Astrocyte of the spinal cord (primary cell): Measurements from ENCODE around the gene MYH6.
"Not testable (repeated sequence)": the region's sequence is repeated elsewhere in the genome, so short reads cannot be mapped to it uniquely, and the experiment has no call there.

Experiments used
- DNase-seq: peaks from one replicate; pipeline ENCODE4 v3.0.0; 2011; ENCODE audit warnings: low read depth, low spot score
- H3K4me3 ChIP-seq: 2 replicates; pipeline ENCODE4 v1.5.1; 2011; ENCODE audit warnings: low read depth, mild to moderate bottlenecking, low read length, moderate library complexity
- CTCF ChIP-seq: IDR thresholded peaks from 2 replicates; pipeline ENCODE4 v1.5.1; 2012; ENCODE audit warnings: low read depth, mild to moderate bottlenecking, low read length, inconsistent platforms
- in situ Hi-C: cut with HindIII; loops from 2 replicates; pipeline ENCODE4 v1.10.0; 2017; ENCODE audit warnings: low sequenced_read_pairs

MYH6 gene

GRCh38 chr14:23405096-23405495 is 3.0 kb downstream of the MYH6 start:
- in situ Hi-C loops: no loop called here
- TF ChIP-seq CTCF: no peak
- DNase-seq: no peak
- H3K4me3 ChIP-seq: no peak overlapping the region

- in situ Hi-C loops: no loop called here
- TF ChIP-seq CTCF: no peak
- H3K4me3 ChIP-seq: no peak overlapping the region
- no peak for DNase-seq
Measured at GRCh38 chr14:23404331-23404900, 3.7 kb downstream of the MYH6 start.

- in situ Hi-C loops: no loop called here
- no peak for TF ChIP-seq CTCF
- no peak for DNase-seq
Measured at GRCh38 chr14:23403908-23404307, 4.2 kb downstream of the MYH6 start.

GRCh38 chr14:23403139-23403438 is 5.0 kb downstream of the MYH6 start:
- TF ChIP-seq CTCF: no peak
- in situ Hi-C loops: no loop called here
- no peak for DNase-seq
- no peak overlapping the region for H3K4me3 ChIP-seq

More at GRCh38 chr14:23403908-23404307, 4.2 kb downstream of the MYH6 start:
- H3K4me3 ChIP-seq: no peak overlapping the region

- in situ Hi-C loops: no loop called here
- H3K4me3 ChIP-seq: no peak overlapping the region
Measured at GRCh38 chr14:23402296-23403138, 5.6 kb downstream of the MYH6 start.

GRCh38 chr14:23401291-23401690 is 6.8 kb downstream of the MYH6 start:
- no peak for DNase-seq
- in situ Hi-C loops: no loop called here
- no peak for TF ChIP-seq CTCF
- H3K4me3 ChIP-seq: no peak overlapping the region

More at GRCh38 chr14:23402296-23403138, 5.6 kb downstream of the MYH6 start:
- no peak for DNase-seq
- TF ChIP-seq CTCF: no peak

- H3K4me3 ChIP-seq, DNase-seq, in situ Hi-C loops: not testable (repeated sequence)
Measured at GRCh38 chr14:23400496-23401149, 7.5 kb downstream of the MYH6 start.
